Measurements from ENCODE around the gene SHROOM4. TPM values are rescaled to one million over a fixed set of nuclear protein-coding genes. Genes with fewer than 3 reads are reported as not detected.

Gene SHROOM4
- polyA plus RNA-seq, 1 experiment, result 0.59 TPM

DNA sequence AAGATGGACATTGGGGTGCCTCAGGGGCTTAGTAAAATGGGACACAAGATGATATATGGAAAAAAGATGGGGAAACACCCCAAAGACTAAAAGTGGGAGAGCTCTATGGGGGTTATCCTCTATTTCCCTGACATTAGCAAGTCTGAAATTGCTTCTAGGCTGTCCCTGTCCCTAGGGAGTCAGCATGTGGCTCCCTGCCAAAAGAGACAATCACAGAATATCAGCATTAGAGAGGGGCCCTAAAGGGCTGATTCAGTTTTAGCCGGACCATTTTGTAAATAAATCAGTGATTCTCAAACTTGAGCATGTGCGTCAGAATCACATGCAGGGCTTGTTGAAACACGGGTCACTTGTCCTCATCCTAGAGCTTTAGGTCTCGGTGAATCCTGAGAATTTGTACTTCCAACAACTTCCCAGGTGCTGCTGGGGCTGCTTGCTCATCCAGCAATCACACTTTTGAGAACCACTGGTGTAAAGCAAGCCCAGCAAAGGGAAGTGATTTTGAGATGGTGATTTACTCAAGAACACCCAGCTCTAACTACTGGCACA is 178.1 kb downstream of the SHROOM4 start:
- no peak overlapping the region for H3K4me3 ChIP-seq (ENCODE audit: low read depth, low read length)
- CTCF ChIA-PET, result no interaction called here
- no peaks in the 10 kb centered on the region for H3K27me3 ChIP-seq (ENCODE audit: control insufficient read depth, insufficient read depth, low read length)
- H3K36me3 ChIP-seq (ENCODE audit: control insufficient read depth, insufficient read depth, low read length), result no peaks in the 10 kb centered on the region
- DNase-seq (ENCODE audit: low read depth), result no peak
- TF ChIP-seq CTCF (IDR thresholded peaks at IDR 0.05; ENCODE audit: insufficient read depth, low read depth, low read length), result no peak
- POLR2A ChIA-PET, result no interaction called here

GRCh38 chrX:50635162-50635561 is 178.8 kb downstream of the SHROOM4 start:
- POLR2A ChIA-PET, result no interaction called here
- no peak for TF ChIP-seq CTCF (IDR thresholded peaks at IDR 0.05; ENCODE audit: insufficient read depth, low read depth, low read length)
- Histone ChIP-seq H3K27me3 (ENCODE audit: control insufficient read depth, insufficient read depth, low read length) (no peaks in the 10 kb centered on the region), H3K4me3 (ENCODE audit: low read depth, low read length) (no peak overlapping the region), H3K36me3 (ENCODE audit: control insufficient read depth, insufficient read depth, low read length) (no peaks in the 10 kb centered on the region)
- DNase-seq (ENCODE audit: low read depth), result no peak
- CTCF ChIA-PET, result no interaction called here

GRCh38 chrX:50629774-50630173 is 184.2 kb downstream of the SHROOM4 start:
- Histone ChIP-seq H3K36me3 (ENCODE audit: control insufficient read depth, insufficient read depth, low read length) (no peaks in the 10 kb centered on the region), H3K4me3 (ENCODE audit: low read depth, low read length) (no peak overlapping the region), H3K27me3 (ENCODE audit: control insufficient read depth, insufficient read depth, low read length) (no peaks in the 10 kb centered on the region)
- CTCF ChIA-PET, result no interaction called here
- TF ChIP-seq CTCF (IDR thresholded peaks at IDR 0.05; ENCODE audit: insufficient read depth, low read depth, low read length), result no peak
- POLR2A ChIA-PET, result no interaction called here
- DNase-seq (ENCODE audit: low read depth), result no peak

GRCh38 chrX:50627696-50628095 is 186.3 kb downstream of the SHROOM4 start:
- no peak for DNase-seq (ENCODE audit: low read depth)
- ChIA-PET POLR2A (no interaction called here), CTCF (no interaction called here)
- TF ChIP-seq CTCF (IDR thresholded peaks at IDR 0.05; ENCODE audit: insufficient read depth, low read depth, low read length), result no peak
- Histone ChIP-seq H3K36me3 (ENCODE audit: control insufficient read depth, insufficient read depth, low read length) (no peaks in the 10 kb centered on the region), H3K4me3 (ENCODE audit: low read depth, low read length) (no peak overlapping the region), H3K27me3 (ENCODE audit: control insufficient read depth, insufficient read depth, low read length) (no peaks in the 10 kb centered on the region)

DNA sequence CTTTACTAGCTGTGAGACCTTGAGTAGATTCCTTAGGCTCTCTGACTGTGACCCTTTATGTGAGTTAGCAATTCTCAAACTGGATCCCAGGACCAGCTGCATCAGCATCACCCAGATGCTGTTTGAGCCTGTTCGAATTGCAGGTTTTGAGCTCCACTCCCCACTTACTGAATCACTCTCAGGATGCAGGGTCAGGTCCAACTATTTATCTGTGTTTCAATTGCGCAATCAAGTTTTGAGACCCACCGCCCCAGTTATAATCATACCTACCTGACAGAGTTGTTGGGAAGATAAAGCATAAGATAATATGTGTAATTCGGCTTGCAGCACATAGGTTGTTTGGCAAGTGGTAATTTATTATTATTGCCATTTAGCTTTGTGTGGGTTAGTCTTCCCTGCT is 187.6 kb downstream of the SHROOM4 start:
- ChIA-PET POLR2A (no interaction called here), CTCF (no interaction called here)
- TF ChIP-seq CTCF (IDR thresholded peaks at IDR 0.05; ENCODE audit: insufficient read depth, low read depth, low read length), result no peak
- DNase-seq (ENCODE audit: low read depth), result no peak
- H3K27me3 ChIP-seq (ENCODE audit: control insufficient read depth, insufficient read depth, low read length), result no peaks in the 10 kb centered on the region
- H3K4me3 ChIP-seq (ENCODE audit: low read depth, low read length), result no peak overlapping the region
- H3K36me3 ChIP-seq (ENCODE audit: control insufficient read depth, insufficient read depth, low read length), result no peaks in the 10 kb centered on the region

All from BJ (cell line).